ENCODE data around the gene ATP8B4. TPM values are rescaled to one million over a fixed set of nuclear protein-coding genes. Genes with fewer than 3 reads are reported as not detected.

ATP8B4 gene
- total and polyA plus RNA-seq, 2 donors (not counting 3 experiments of a cell fraction or from before 2014, with no cell fraction given), result not detected

DNA sequence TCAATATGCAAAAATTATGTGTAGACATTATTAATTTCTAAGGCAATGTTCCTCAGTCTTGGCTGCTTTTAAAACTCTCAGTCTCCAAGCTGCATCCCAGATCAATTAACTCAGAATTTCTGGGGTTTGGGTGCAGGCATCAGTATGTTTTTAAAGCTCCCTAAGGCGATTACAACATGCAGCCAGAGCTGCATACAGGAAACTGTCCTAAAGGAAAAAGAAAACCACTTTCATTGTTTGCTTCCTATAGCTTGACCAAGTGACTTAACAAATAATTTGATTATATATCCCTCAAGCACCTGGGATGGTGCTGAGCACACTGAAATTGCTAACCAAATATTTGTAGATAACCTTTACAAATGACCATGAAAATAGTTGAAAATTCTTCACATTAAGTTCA lies 303.5 kb downstream of the ATP8B4 start:
- intact Hi-C loops (cut with micrococcal nuclease), result no loop called here
- DNase-seq (ENCODE audit: low read depth, low spot score), result no peak
- TF ChIP-seq, protein P1, sequence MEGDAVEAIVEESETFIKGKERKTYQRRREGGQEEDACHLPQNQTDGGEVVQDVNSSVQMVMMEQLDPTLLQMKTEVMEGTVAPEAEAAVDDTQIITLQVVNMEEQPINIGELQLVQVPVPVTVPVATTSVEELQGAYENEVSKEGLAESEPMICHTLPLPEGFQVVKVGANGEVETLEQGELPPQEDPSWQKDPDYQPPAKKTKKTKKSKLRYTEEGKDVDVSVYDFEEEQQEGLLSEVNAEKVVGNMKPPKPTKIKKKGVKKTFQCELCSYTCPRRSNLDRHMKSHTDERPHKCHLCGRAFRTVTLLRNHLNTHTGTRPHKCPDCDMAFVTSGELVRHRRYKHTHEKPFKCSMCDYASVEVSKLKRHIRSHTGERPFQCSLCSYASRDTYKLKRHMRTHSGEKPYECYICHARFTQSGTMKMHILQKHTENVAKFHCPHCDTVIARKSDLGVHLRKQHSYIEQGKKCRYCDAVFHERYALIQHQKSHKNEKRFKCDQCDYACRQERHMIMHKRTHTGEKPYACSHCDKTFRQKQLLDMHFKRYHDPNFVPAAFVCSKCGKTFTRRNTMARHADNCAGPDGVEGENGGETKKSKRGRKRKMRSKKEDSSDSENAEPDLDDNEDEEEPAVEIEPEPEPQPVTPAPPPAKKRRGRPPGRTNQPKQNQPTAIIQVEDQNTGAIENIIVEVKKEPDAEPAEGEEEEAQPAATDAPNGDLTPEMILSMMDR (IDR thresholded peaks at IDR 0.05; ENCODE audit: extremely low read depth in 1 of 2, insufficient read depth in 1 of 2, low read depth in 1 of 2, low read length in 2 of 2), result no peak
- TF ChIP-seq GATA2 (IDR thresholded peaks at IDR 0.05; ENCODE audit: insufficient read depth, insufficient read length, low read depth, low read length), result no peak
- no peak for TF ChIP-seq EZH2 (IDR thresholded peaks at IDR 0.05; ENCODE audit: borderline replicate concordance, low read depth, low read length, severe bottlenecking)
- no peak overlapping the region for H3K4me2 ChIP-seq (ENCODE audit: insufficient read depth, low read length)
- no peaks in the 10 kb centered on the region for H3K36me3 ChIP-seq (ENCODE audit: control insufficient read depth in 2 of 2, extremely low read depth in 1 of 2, insufficient read depth in 2 of 2, low read length in 2 of 2)
- no TSS peak for BruUV-seq (replicated peaks)
- H3K27ac ChIP-seq (ENCODE audit: insufficient read depth, low read depth, low read length), result no peak overlapping the region
- no peak overlapping the region for H2AFZ ChIP-seq (ENCODE audit: low read depth, low read length)
- H3K4me1 ChIP-seq (ENCODE audit: control insufficient read depth, extremely low read depth, insufficient read depth, low read length), result no peaks in the 10 kb centered on the region
- H3K4me3 ChIP-seq (replicated peaks in 1 of 3; ENCODE audit: insufficient read depth in 1 of 3, low read depth in 1 of 3, low read length in 3 of 3), result no peak overlapping the region
- H3K9me3 ChIP-seq (replicated peaks; ENCODE audit: control insufficient read depth, insufficient read depth, low read length), result no peaks in the 10 kb centered on the region
- FAIRE-seq, result no peak
- ChIA-PET CTCF (no interaction called here), POLR2A (interaction anchor here (0.7 kb wide), 1 partner anchor 63 kb away, joined by 4 read pairs; no protein-coding TSS in a partner anchor)
- dilution Hi-C loops (cut with MboI; ENCODE audit: extremely low pct_ligation_motif_present, low sequenced_read_pairs), result no loop called here
- H3K27me3 ChIP-seq (ENCODE audit: control insufficient read depth in 2 of 2, insufficient read depth in 2 of 2, low read length in 2 of 2), result no peaks in the 10 kb centered on the region
- H3K79me2 ChIP-seq (ENCODE audit: control insufficient read depth, insufficient read depth, low read length), result no peaks in the 10 kb centered on the region
- no peaks in the 10 kb centered on the region for H4K20me1 ChIP-seq (replicated peaks; ENCODE audit: control insufficient read depth, extremely low read depth, insufficient read depth, low read length)
- no peaks in the 10 kb centered on the region for H3K9me1 ChIP-seq (replicated peaks; ENCODE audit: control insufficient read depth, extremely low read depth, insufficient read depth, low read length)
- H3K9ac ChIP-seq (replicated peaks; ENCODE audit: extremely low read depth, insufficient read depth, low read length), result no peak overlapping the region

DNA sequence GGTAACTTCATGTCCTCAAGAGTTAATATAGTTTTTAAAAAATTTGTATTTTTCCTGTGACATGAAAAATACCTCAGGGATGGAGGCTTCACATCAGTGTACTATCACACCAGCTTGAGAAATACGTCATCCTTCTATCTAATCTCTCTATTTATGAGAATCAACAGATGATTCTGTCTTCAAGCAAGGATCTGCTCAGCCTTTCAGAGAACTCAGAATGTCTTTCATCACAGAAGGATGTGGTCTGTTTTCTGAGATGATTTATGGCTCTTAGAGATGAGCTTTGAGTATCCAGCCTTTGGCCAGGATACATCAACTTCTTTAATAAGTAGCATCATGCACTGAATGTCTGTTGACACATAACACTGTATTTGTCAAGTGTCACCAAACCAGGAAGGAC lies 304.3 kb downstream of the ATP8B4 start:
- ChIA-PET POLR2A (no interaction called here), CTCF (no interaction called here)
- no peaks in the 10 kb centered on the region for H3K9me1 ChIP-seq (replicated peaks; ENCODE audit: control insufficient read depth, extremely low read depth, insufficient read depth, low read length)
- H3K9me3 ChIP-seq (replicated peaks; ENCODE audit: control insufficient read depth, insufficient read depth, low read length), result no peaks in the 10 kb centered on the region
- H3K36me3 ChIP-seq (ENCODE audit: control insufficient read depth in 2 of 2, extremely low read depth in 1 of 2, insufficient read depth in 2 of 2, low read length in 2 of 2), result no peaks in the 10 kb centered on the region
- no peak overlapping the region for H3K27ac ChIP-seq (ENCODE audit: insufficient read depth, low read depth, low read length)
- no peaks in the 10 kb centered on the region for H3K4me1 ChIP-seq (ENCODE audit: control insufficient read depth, extremely low read depth, insufficient read depth, low read length)
- H4K20me1 ChIP-seq (replicated peaks; ENCODE audit: control insufficient read depth, extremely low read depth, insufficient read depth, low read length), result no peaks in the 10 kb centered on the region
- DNase-seq (ENCODE audit: low read depth, low spot score) (no peak), FAIRE-seq (no peak)
- no peaks in the 10 kb centered on the region for H3K27me3 ChIP-seq (ENCODE audit: control insufficient read depth in 2 of 2, insufficient read depth in 2 of 2, low read length in 2 of 2)
- no peak overlapping the region for H3K4me3 ChIP-seq (replicated peaks in 1 of 3; ENCODE audit: insufficient read depth in 1 of 3, low read depth in 1 of 3, low read length in 3 of 3)
- H3K4me2 ChIP-seq (ENCODE audit: insufficient read depth, low read length), result no peak overlapping the region
- intact Hi-C loops (cut with micrococcal nuclease), result no loop called here
- no peak for TF ChIP-seq EZH2 (IDR thresholded peaks at IDR 0.05; ENCODE audit: borderline replicate concordance, low read depth, low read length, severe bottlenecking)
- TF ChIP-seq POLR2A (IDR thresholded peaks at IDR 0.05; ENCODE audit: low read depth, low read length), result no peak
- no peak for TF ChIP-seq GATA2 (IDR thresholded peaks at IDR 0.05; ENCODE audit: insufficient read depth, insufficient read length, low read depth, low read length)
- no peak for TF ChIP-seq POLR2AphosphoS5 (IDR thresholded peaks at IDR 0.05; ENCODE audit: insufficient read depth, low read depth, low read length)
- TF ChIP-seq MYC (IDR thresholded peaks at IDR 0.05; ENCODE audit: low read depth, low read length), result no peak
- no peak for TF ChIP-seq FOS (IDR thresholded peaks at IDR 0.05; ENCODE audit: borderline replicate concordance, insufficient read depth, low read length)
- no peaks in the 10 kb centered on the region for H3K79me2 ChIP-seq (ENCODE audit: control insufficient read depth, insufficient read depth, low read length)
- H3K9ac ChIP-seq (replicated peaks; ENCODE audit: extremely low read depth, insufficient read depth, low read length), result no peak overlapping the region
- dilution Hi-C loops (cut with MboI; ENCODE audit: extremely low pct_ligation_motif_present, low sequenced_read_pairs), result no loop called here
- no peak overlapping the region for H2AFZ ChIP-seq (ENCODE audit: low read depth, low read length)
- no TSS peak for BruUV-seq (replicated peaks)

All from endothelial cell of umbilical vein (primary cell).